ENCODE data around the gene USP33.

GRCh38 chr1:77757066-77757584 lies 2.5 kb downstream of the USP33 start:
- TF ChIP-seq CTCF (IDR thresholded peaks at IDR 0.05; ENCODE audit: low read depth, low read length, poor library complexity, severe bottlenecking) = no peak
- TF ChIP-seq EZH2phosphoT487 (IDR thresholded peaks at IDR 0.05; ENCODE audit: borderline replicate concordance, low read length) = no peak

Data from DOHH2 (cell line).